ENCODE measurements around the gene RPTOR. TPM values are rescaled to one million over a fixed set of nuclear protein-coding genes. Genes with fewer than 3 reads are reported as not detected.

The RPTOR gene
- total RNA-seq, 2 experiments from 2014 or later = 53.1 to 54.0 TPM

DNA sequence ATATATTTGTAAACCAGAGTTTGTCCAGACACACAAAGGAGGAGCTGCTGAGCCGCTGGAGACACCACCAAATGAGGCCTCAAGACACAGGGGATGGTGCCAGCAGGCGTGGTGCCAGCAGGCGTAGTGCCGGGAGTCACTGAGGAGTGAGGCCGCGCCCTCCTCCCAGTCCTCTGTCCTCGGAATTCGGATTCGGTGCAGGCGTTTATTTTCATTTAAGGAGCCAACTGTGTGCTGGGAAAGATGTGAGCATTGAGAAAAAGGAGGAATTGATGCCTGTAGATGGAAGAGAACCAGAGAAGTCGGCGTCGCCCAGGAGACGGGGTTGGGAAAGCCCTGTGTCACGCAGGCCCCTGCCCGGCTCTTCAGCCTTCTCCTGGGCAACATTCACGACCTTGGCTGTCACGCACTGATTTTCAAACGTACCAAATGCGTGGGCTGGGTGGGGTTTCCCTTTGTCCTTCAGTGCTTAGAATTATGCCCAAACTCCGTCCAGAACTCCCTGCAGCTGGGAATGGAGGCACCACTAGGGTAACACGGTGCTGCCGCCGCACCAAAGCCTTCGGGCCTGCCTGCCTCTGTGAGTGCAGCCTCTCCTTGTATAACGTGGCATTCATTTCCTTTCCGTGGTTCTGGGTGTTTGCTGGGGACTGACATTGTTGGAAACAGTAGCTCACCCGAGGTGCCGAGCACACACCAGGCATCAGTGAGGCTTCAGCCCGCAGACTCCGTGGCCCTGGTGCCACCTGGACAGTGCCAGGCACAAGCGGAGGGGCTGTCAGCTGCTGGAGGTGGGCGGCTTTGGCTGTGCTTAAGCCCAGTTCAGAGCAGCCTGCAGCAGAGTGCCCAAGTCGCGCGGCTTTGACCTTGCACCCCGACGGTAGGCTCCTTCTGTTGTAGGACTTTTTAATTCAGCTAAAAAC is 398.0 kb downstream of the RPTOR start:
- ChIA-PET CTCF (no interaction called here), POLR2A (no interaction called here)
- Mint-ChIP-seq H3K9me3 (ENCODE audit: insufficient read depth) (no peaks in the 10 kb centered on the region), H3K4me1 (ENCODE audit: low read depth) (peaks cover 34% of the 10 kb centered on the region), H3K4me3 (no peak overlapping the region), H3K36me3 (ENCODE audit: low read depth) (peaks cover 41% of the 10 kb centered on the region), H3K27me3 (ENCODE audit: low read depth) (no peaks in the 10 kb centered on the region), H3K27ac (peak overlapping the region; percentile 30)
- no peak for ATAC-seq
- DNase-seq = no peak

DNA sequence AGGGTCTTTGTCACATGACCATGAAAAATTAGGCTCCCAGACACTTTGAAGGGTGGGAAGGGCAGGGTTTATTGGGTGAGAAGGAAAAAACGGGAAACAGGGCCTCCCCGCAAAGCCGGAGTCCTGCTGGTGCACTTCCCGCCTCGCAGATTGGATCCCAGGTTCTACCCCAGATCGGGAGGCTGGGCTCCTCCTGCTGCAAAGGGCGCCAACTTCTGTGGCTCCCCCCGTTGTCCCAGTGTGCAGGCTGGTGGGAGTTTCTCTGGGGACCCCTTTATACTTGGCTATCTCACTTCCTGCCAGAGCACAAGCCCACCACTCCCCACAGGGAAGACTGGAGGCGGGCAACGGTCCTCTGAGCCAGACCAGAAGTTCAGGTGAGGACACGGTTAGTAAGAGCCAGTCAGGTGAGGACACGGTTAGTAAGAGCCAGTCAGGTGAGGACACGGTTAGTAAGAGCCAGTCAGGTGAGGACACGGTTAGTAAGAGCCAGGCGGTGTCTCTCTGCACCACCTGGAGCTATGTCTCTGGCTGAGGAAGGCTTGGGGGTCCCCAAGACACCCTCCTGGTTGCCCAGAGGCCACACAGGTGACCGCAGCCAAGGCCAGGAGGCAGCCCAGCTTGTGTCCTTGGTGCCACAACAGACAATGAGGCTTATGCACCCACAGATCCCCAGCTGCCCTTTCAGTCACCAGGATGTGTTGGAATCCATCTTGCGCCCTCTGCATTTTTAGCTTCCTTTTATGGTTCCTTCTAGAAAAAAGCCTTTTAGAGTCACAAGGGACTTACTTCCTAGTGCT is 398.9 kb downstream of the RPTOR start:
- POLR2A ChIA-PET = no interaction called here
- DNase-seq (no peak), ATAC-seq (no peak)
- Mint-ChIP-seq H3K36me3 (ENCODE audit: low read depth) (peaks cover 39% of the 10 kb centered on the region), H3K27me3 (ENCODE audit: low read depth) (no peaks in the 10 kb centered on the region), H3K27ac (no peak overlapping the region), H3K4me3 (no peak overlapping the region), H3K9me3 (ENCODE audit: insufficient read depth) (no peaks in the 10 kb centered on the region), H3K4me1 (ENCODE audit: low read depth) (peaks cover 25% of the 10 kb centered on the region)
- CTCF ChIA-PET = no interaction called here

DNA sequence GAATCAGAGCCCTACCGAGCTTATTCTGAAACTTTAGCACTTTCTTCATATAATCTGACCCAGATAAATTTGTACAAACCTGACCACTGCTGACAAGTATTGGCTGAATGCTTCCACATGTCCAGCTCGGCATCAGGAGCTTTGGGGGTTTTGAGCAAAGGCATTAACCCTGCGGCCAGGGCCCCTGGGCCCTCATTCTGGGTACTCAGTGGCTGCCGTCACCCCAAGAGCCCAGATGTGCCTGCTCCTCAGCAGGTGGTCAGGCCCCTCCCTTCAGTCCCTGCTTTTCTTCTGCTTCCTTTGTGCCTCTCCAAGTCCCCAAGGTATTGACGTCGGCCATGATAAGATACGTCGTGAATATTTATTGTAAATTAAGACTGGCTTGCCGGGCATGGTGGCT is 399.7 kb downstream of the RPTOR start:
- no peak for ATAC-seq
- peaks cover 18% of the 10 kb centered on the region for H3K4me1 Mint-ChIP-seq (ENCODE audit: low read depth)
- no peaks in the 10 kb centered on the region for H3K9me3 Mint-ChIP-seq (ENCODE audit: insufficient read depth)
- H3K4me3 Mint-ChIP-seq = no peak overlapping the region
- ChIA-PET POLR2A (no interaction called here), CTCF (no interaction called here)
- H3K36me3 Mint-ChIP-seq (ENCODE audit: low read depth) = peaks cover 39% of the 10 kb centered on the region
- H3K27ac Mint-ChIP-seq = peak overlapping the region; percentile 18
- no peak for DNase-seq
- H3K27me3 Mint-ChIP-seq (ENCODE audit: low read depth) = no peaks in the 10 kb centered on the region

DNA sequence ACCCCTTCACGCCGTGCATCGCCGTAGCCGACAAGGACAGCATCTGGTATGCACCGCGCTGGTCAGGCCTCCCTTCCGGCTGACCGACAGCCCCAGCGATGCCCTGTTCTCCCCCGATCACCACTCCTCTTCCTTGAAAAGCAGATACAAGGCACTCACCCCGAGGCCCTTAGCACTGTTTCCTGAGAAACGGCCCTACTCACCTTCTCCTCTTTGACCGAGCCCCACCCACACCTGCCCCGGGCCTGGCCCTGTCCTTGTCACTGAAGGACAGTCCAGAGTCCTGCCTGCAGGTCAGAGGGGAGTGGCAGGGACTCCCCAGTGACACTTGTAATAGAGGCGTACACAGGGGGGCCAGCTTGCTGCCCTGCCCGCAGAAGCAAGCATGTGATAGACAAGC is 401.1 kb downstream of the RPTOR start:
- H3K4me1 Mint-ChIP-seq (ENCODE audit: low read depth) = peaks cover 14% of the 10 kb centered on the region
- ChIA-PET CTCF (no interaction called here), POLR2A (no interaction called here)
- no peaks in the 10 kb centered on the region for H3K9me3 Mint-ChIP-seq (ENCODE audit: insufficient read depth)
- DNase-seq = no peak
- peaks cover 37% of the 10 kb centered on the region for H3K36me3 Mint-ChIP-seq (ENCODE audit: low read depth)
- no peaks in the 10 kb centered on the region for H3K27me3 Mint-ChIP-seq (ENCODE audit: low read depth)
- ATAC-seq = no peak
- H3K4me3 Mint-ChIP-seq = no peak overlapping the region
- no peak overlapping the region for H3K27ac Mint-ChIP-seq

DNA sequence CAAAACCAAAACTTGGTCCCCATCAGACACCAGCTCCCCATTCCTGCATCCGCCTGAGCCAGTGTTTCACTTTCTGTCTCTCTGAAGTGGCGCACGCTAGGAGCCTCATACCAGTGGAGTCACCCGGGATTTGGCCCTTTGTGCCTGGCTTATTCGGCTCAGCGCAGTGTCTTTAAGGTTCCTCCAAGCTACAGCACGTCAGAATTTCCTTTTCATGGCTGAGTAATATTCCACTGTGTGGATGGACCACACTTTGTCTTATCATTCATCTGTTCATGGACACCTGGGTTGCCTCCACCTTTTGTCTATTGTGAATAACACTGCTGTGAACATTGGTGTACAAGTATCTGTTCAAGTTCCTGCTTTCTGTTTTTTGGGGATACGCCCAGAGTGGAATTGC is 401.8 kb downstream of the RPTOR start:
- DNase-seq (no peak), ATAC-seq (no peak)
- peaks cover 35% of the 10 kb centered on the region for H3K36me3 Mint-ChIP-seq (ENCODE audit: low read depth)
- H3K4me1 Mint-ChIP-seq (ENCODE audit: low read depth) = peaks cover 17% of the 10 kb centered on the region
- ChIA-PET POLR2A (no interaction called here), CTCF (no interaction called here)
- H3K27me3 Mint-ChIP-seq (ENCODE audit: low read depth) = no peaks in the 10 kb centered on the region
- H3K9me3 Mint-ChIP-seq (ENCODE audit: insufficient read depth) = no peaks in the 10 kb centered on the region
- H3K4me3 Mint-ChIP-seq = no peak overlapping the region
- no peak overlapping the region for H3K27ac Mint-ChIP-seq

DNA sequence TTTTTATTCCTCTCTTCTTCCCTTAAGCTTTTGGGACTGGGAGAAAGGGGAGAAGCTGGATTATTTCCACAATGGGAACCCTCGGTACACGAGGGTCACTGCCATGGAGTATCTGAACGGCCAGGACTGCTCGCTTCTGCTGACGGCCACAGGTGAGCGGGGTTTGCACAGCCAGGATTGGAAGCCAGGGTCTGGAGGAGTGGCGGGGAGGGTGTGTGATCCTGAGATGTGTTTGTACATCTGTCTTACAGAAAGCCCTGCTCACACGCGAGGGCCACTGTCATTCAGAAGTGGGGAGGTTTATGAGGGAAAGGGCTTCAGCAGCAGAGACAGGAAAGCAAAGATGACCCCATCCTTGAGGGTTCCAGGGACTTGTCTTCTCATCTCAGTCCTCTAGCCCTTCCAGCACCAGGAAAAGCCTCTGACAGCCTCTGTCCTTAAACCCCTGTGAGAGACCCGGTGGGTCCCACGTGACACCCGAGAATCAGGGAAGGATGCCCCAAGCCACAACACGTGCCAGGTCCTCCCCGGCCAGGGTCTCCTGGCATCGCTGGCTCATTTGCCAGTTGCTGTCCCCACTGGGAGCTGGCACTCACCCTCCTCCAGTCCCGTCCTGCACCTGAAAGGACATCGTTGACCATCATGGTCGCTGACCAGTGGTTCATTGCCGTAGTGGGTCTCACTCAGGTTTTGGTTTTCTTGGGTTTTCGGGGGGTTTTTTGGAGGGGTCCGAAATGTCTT is 402.7 kb downstream of the RPTOR start:
- DNase-seq = no peak
- Mint-ChIP-seq H3K4me1 (ENCODE audit: low read depth) (peaks cover 21% of the 10 kb centered on the region), H3K9me3 (ENCODE audit: insufficient read depth) (no peaks in the 10 kb centered on the region), H3K27me3 (ENCODE audit: low read depth) (no peaks in the 10 kb centered on the region), H3K4me3 (no peak overlapping the region), H3K36me3 (ENCODE audit: low read depth) (peaks cover 31% of the 10 kb centered on the region), H3K27ac (peak overlapping the region; percentile 22)
- POLR2A ChIA-PET = interaction anchor here (0.6 kb wide), 1 partner anchor 9 kb away, joined by 3 read pairs; no protein-coding TSS in a partner anchor
- ATAC-seq = no peak
- CTCF ChIA-PET = no interaction called here

- DNase-seq = no peak
- Mint-ChIP-seq H3K36me3 (ENCODE audit: low read depth) (peaks cover 29% of the 10 kb centered on the region), H3K9me3 (ENCODE audit: insufficient read depth) (no peaks in the 10 kb centered on the region), H3K4me3 (no peak overlapping the region), H3K4me1 (ENCODE audit: low read depth) (peaks cover 21% of the 10 kb centered on the region), H3K27me3 (ENCODE audit: low read depth) (no peaks in the 10 kb centered on the region), H3K27ac (peak overlapping the region; percentile 9)
- CTCF ChIA-PET = interaction anchor here (0.6 kb wide), 1 partner anchor 227 kb away, joined by 3 read pairs; no protein-coding TSS in a partner anchor
- no peak for ATAC-seq
- POLR2A ChIA-PET = no interaction called here
Measured at GRCh38 chr17:80948019-80948975, 403.7 kb downstream of the RPTOR start.

GRCh38 chr17:80948976-80949450 is 404.4 kb downstream of the RPTOR start:
- peaks cover 21% of the 10 kb centered on the region for H3K4me1 Mint-ChIP-seq (ENCODE audit: low read depth)
- no peak for ATAC-seq
- H3K9me3 Mint-ChIP-seq (ENCODE audit: insufficient read depth) = no peaks in the 10 kb centered on the region
- no peak for DNase-seq
- ChIA-PET POLR2A (no interaction called here), CTCF (no interaction called here)
- no peak overlapping the region for H3K4me3 Mint-ChIP-seq
- peaks cover 28% of the 10 kb centered on the region for H3K36me3 Mint-ChIP-seq (ENCODE audit: low read depth)
- peak overlapping the region; percentile 11 for H3K27ac Mint-ChIP-seq
- no peaks in the 10 kb centered on the region for H3K27me3 Mint-ChIP-seq (ENCODE audit: low read depth)

GRCh38 chr17:80949451-80950421 is 405.1 kb downstream of the RPTOR start:
- Mint-ChIP-seq H3K27ac (no peak overlapping the region), H3K36me3 (ENCODE audit: low read depth) (peaks cover 23% of the 10 kb centered on the region), H3K4me1 (ENCODE audit: low read depth) (peaks cover 21% of the 10 kb centered on the region), H3K9me3 (ENCODE audit: insufficient read depth) (no peaks in the 10 kb centered on the region), H3K4me3 (no peak overlapping the region), H3K27me3 (ENCODE audit: low read depth) (no peaks in the 10 kb centered on the region)
- DNase-seq (no peak), ATAC-seq (no peak)
- CTCF ChIA-PET = interaction anchor here (1.1 kb wide), 1 partner anchor 20 kb away, joined by 3 read pairs; no protein-coding TSS in a partner anchor
- POLR2A ChIA-PET = no interaction called here

DNA sequence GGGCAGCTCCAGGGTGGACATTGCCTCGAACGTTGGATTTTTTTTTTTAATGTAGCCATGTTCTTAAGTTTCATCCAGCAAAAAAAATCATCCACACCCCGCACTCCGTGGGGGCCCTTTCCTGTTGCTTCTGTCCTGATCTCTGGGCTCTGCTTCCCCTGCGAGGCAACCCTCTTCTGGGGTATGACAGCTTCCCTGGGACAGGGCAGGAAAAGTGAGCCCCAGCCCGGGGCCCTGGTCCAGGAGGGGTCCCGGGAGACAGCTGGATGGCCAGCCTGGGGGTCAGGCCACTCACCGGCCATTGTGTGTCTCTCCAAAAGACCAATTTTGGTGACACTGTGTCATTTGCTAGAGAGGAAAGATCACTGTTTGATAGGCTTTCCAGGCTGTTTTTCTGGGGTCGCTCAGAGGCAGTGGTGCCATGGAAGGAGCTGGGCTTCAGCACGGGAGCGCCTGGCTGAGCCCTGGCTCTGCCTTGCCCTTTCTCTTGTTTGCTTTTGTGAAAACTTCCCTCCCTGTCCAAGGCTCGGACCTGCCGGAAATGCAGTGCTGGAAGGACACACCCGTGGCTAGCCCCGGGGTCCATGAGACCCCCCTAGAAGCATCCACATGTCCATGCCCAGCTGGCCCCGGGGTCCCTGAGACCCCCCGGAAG is 406.0 kb downstream of the RPTOR start:
- Mint-ChIP-seq H3K27ac (no peak overlapping the region), H3K4me1 (ENCODE audit: low read depth) (peaks cover 21% of the 10 kb centered on the region), H3K36me3 (ENCODE audit: low read depth) (peaks cover 26% of the 10 kb centered on the region), H3K4me3 (no peak overlapping the region), H3K27me3 (ENCODE audit: low read depth) (no peaks in the 10 kb centered on the region), H3K9me3 (ENCODE audit: insufficient read depth) (no peaks in the 10 kb centered on the region)
- ATAC-seq (no peak), DNase-seq (no peak)
- ChIA-PET CTCF (interaction anchor here (1.1 kb wide), 1 partner anchor 19 kb away, joined by 3 read pairs; no protein-coding TSS in a partner anchor), POLR2A (no interaction called here)

All from activated CD8-positive, alpha-beta T cell treated with anti-CD3 and anti-CD28 coated beads, Interleukin-2, amount 10 ng/mL, durations not matched to agents 7 days and 5 days (primary cell).